GM23248 (cell line): Measurements from ENCODE around the gene GATD1. TPM values are rescaled to one million over a fixed set of nuclear protein-coding genes. Genes with fewer than 3 reads are reported as not detected.

Experiments used
- DNase-seq: peaks from one replicate; pipeline ENCODE4 v3.0.0-alpha.2; 2015
- H2AFZ ChIP-seq: fragments of 200-600 bp; sonication (generic); 2 replicates; pipeline ENCODE4 v1.6.1; 2016; ENCODE audit warnings: antibody characterized with exemption
- H3F3A ChIP-seq: fragments of 200-600 bp; sonication (generic); 2 replicates; pipeline ENCODE4 v1.6.1; 2016; ENCODE audit warnings: mild to moderate bottlenecking, antibody characterized with exemption, mixed run types; ENCODE audit not compliant: insufficient read depth
- H3K27ac ChIP-seq: fragments of 200-600 bp; sonication (generic); 2 replicates; pipeline ENCODE4 v1.5.1; 2016; ENCODE audit warnings: mild to moderate bottlenecking
- H3K27me3 ChIP-seq: fragments of 200-600 bp; sonication (generic); replicated peaks from 2 replicates; pipeline ENCODE4 v1.6.1; 2016; ENCODE audit warnings: mild to moderate bottlenecking; ENCODE audit not compliant: insufficient read depth
- H3K36me3 ChIP-seq: fragments of 200-600 bp; sonication (generic); 2 replicates; pipeline ENCODE4 v1.6.1; 2016; ENCODE audit warnings: low read depth, mild to moderate bottlenecking
- H3K4me1 ChIP-seq: fragments of 200-600 bp; sonication (generic); 2 replicates; pipeline ENCODE4 v1.6.1; 2016; ENCODE audit warnings: mild to moderate bottlenecking; ENCODE audit not compliant: insufficient read depth
- H3K4me2 ChIP-seq: fragments of 200-600 bp; sonication (generic); one replicate; pipeline ENCODE4 v1.6.1; 2016; ENCODE audit warnings: mild to moderate bottlenecking; ENCODE audit not compliant: unreplicated experiment
- H3K4me3 ChIP-seq: fragments of 200-600 bp; sonication (generic); 2 replicates; pipeline ENCODE4 v1.5.1; 2016; ENCODE audit warnings: mild to moderate bottlenecking
- H3K79me2 ChIP-seq: fragments of 200-600 bp; sonication (generic); 2 replicates; pipeline ENCODE4 v1.6.1; 2016; ENCODE audit warnings: mild to moderate bottlenecking; ENCODE audit not compliant: insufficient read depth
- H3K9ac ChIP-seq: fragments of 200-600 bp; sonication (generic); 2 replicates; pipeline ENCODE4 v1.6.1; 2016; ENCODE audit warnings: mild to moderate bottlenecking
- H3K9me2 ChIP-seq: fragments of 200-600 bp; sonication (generic); 2 replicates; pipeline ENCODE4 v1.6.1; 2016; ENCODE audit warnings: mixed run types, mild to moderate bottlenecking, moderate library complexity; ENCODE audit not compliant: insufficient read depth
- H3K9me3 ChIP-seq: fragments of 200-600 bp; sonication (generic); one replicate; pipeline ENCODE4 v1.6.1; 2017; ENCODE audit warnings: low read depth
- H4K20me1 ChIP-seq: fragments of 200-600 bp; sonication (generic); 2 replicates; pipeline ENCODE4 v1.6.0; 2016; ENCODE audit not compliant: insufficient read depth
- EZH2 ChIP-seq: fragments of 200-600 bp; sonication (generic); IDR thresholded peaks from 2 replicates; pipeline ENCODE4 v1.6.1; 2018; ENCODE audit warnings: antibody characterized with exemption, mild to moderate bottlenecking; ENCODE audit not compliant: insufficient read depth, poor library complexity, severe bottlenecking
- EZH2phosphoT487 ChIP-seq: fragments of 200-600 bp; sonication (generic); IDR thresholded peaks from 2 replicates; pipeline ENCODE4 v1.6.1; 2018; ENCODE audit warnings: antibody characterized with exemption, moderate library complexity, mild to moderate bottlenecking, low read depth; ENCODE audit not compliant: insufficient read depth
- WGBS, 2 experiments: methylation state at CpG; one replicate each; pipeline ENCODE4 v1.1.6; 2015 to 2017; ENCODE audit warnings: low lambda C conversion rate in 2 of 2, low coverage in 1 of 2; ENCODE audit errors: missing lambda C conversion rate in 2 of 2; 5-methylcytosine and 5-hydroxymethylcytosine counted together
- in situ Hi-C: fragments of 300-500 bp; cut with MboI; formaldehyde crosslinking; loops from 2 replicates; pipeline ENCODE4 v1.15.0; 2020
- polyA plus RNA-seq: library from polyadenylated mRNA; unstranded; fragments of >200 nt; fragmentation: Nextera tagmentation; extraction: Ambion mirVana; gene quantifications from 2 replicates; pipeline ENCODE4 v1.2.1, GENCODE V29; 2016
- total RNA-seq: library from RNA; depleted of rRNA; stranded (reverse); fragments of >200 nt; shearing (Covaris generic); gene quantifications from 2 replicates; pipeline ENCODE4 v1.2.3, GENCODE V29; 2014

The GATD1 gene
- total and polyA plus RNA-seq, 2 experiments from 2014 or later, result 27.0 to 45.0 TPM

GRCh38 chr11:821512-822371 lies 44.5 kb upstream of the GATD1 start:
- Histone ChIP-seq H3K4me1 (peaks cover 18% of the 10 kb centered on the region), H3K9ac (peak overlapping the region; percentile 92; the same call in 1 of the 2 replicates), H3K4me3 (peak overlapping the region; percentile 79), H3K79me2 (peaks cover 38% of the 10 kb centered on the region), H3K27me3 (peaks cover 3% of the 10 kb centered on the region; the same call in 1 of the 2 replicates), H3K27ac (peak overlapping the region; percentile 77), H3F3A (peaks cover 3% of the 10 kb centered on the region; the same call in 1 of the 2 replicates), H4K20me1 (no peaks in the 10 kb centered on the region), H2AFZ (no peak overlapping the region), H3K4me2 (peak overlapping the region; percentile 88), H3K9me3 (no peaks in the 10 kb centered on the region), H3K36me3 (peaks cover 3% of the 10 kb centered on the region; the same call in 1 of the 2 replicates), H3K9me2 (no peaks in the 10 kb centered on the region)
- 84 to 88% methylated on average over 18 to 22 of the region's 22 CpGs for WGBS, 2 experiments
- no peak for TF ChIP-seq EZH2
- no peak for TF ChIP-seq EZH2phosphoT487
- DNase-seq, result no peak
- in situ Hi-C loops, result no loop called here

GRCh38 chr11:820655-821511 lies 43.6 kb upstream of the GATD1 start:
- no peaks in the 10 kb centered on the region for H3K9me2 ChIP-seq
- 40 to 53% methylated on average over 11 of the region's 11 CpGs for WGBS, 2 experiments
- peaks cover 38% of the 10 kb centered on the region for H3K79me2 ChIP-seq
- peak overlapping the region; percentile 88 for H3K4me2 ChIP-seq
- H3K4me1 ChIP-seq, result peaks cover 18% of the 10 kb centered on the region
- H3K36me3 ChIP-seq, result peaks cover 3% of the 10 kb centered on the region; the same call in 1 of the 2 replicates
- H4K20me1 ChIP-seq, result no peaks in the 10 kb centered on the region
- in situ Hi-C loops, result no loop called here
- no peaks in the 10 kb centered on the region for H3K27me3 ChIP-seq
- H3F3A ChIP-seq, result peaks cover 3% of the 10 kb centered on the region; the same call in 1 of the 2 replicates
- no peak overlapping the region for H2AFZ ChIP-seq
- peak overlapping the region; percentile 77 for H3K27ac ChIP-seq
- no peaks in the 10 kb centered on the region for H3K9me3 ChIP-seq
- peak; percentile 89 for DNase-seq
- TF ChIP-seq EZH2 (no peak), EZH2phosphoT487 (no peak)
- H3K4me3 ChIP-seq, result peak overlapping the region; percentile 79
- peak overlapping the region; percentile 92 for H3K9ac ChIP-seq

GRCh38 chr11:819943-820649 lies 42.8 kb upstream of the GATD1 start:
- in situ Hi-C loops, result no loop called here
- peak overlapping the region; percentile 77 for H3K27ac ChIP-seq
- peak overlapping the region; percentile 88 for H3K4me2 ChIP-seq
- H3K9me3 ChIP-seq, result no peaks in the 10 kb centered on the region
- H3K27me3 ChIP-seq, result no peaks in the 10 kb centered on the region
- no peaks in the 10 kb centered on the region for H4K20me1 ChIP-seq
- TF ChIP-seq EZH2, result no peak
- no peak for TF ChIP-seq EZH2phosphoT487
- peak; percentile 75 for DNase-seq
- no peaks in the 10 kb centered on the region for H3K9me2 ChIP-seq
- H2AFZ ChIP-seq, result 0 out of 2 replicates have a peak overlapping the region, but pooled peaks have one; percentile 17
- peaks cover 38% of the 10 kb centered on the region for H3K79me2 ChIP-seq
- WGBS, 2 experiments, result 2% methylated on average over 33 to 44 of the region's 47 CpGs
- H3F3A ChIP-seq, result peaks cover 3% of the 10 kb centered on the region; the same call in 1 of the 2 replicates
- H3K36me3 ChIP-seq, result no peaks in the 10 kb centered on the region; the same call in 1 of the 2 replicates
- H3K9ac ChIP-seq, result peak overlapping the region; percentile 92
- H3K4me1 ChIP-seq, result peaks cover 18% of the 10 kb centered on the region
- H3K4me3 ChIP-seq, result peak overlapping the region; percentile 79
